Kidney glomerular epithelial cell (primary cell): Measurements from ENCODE around the gene PTK6.
"Not testable (repeated sequence)": the region's sequence is repeated elsewhere in the genome, so short reads cannot be mapped to it uniquely, and the experiment has no call there.

Experiments used
- DNase-seq: peaks from one replicate; lab custom pipeline; 2025; lab: John Stamatoyannopoulos, UW

PTK6 gene

DNA sequence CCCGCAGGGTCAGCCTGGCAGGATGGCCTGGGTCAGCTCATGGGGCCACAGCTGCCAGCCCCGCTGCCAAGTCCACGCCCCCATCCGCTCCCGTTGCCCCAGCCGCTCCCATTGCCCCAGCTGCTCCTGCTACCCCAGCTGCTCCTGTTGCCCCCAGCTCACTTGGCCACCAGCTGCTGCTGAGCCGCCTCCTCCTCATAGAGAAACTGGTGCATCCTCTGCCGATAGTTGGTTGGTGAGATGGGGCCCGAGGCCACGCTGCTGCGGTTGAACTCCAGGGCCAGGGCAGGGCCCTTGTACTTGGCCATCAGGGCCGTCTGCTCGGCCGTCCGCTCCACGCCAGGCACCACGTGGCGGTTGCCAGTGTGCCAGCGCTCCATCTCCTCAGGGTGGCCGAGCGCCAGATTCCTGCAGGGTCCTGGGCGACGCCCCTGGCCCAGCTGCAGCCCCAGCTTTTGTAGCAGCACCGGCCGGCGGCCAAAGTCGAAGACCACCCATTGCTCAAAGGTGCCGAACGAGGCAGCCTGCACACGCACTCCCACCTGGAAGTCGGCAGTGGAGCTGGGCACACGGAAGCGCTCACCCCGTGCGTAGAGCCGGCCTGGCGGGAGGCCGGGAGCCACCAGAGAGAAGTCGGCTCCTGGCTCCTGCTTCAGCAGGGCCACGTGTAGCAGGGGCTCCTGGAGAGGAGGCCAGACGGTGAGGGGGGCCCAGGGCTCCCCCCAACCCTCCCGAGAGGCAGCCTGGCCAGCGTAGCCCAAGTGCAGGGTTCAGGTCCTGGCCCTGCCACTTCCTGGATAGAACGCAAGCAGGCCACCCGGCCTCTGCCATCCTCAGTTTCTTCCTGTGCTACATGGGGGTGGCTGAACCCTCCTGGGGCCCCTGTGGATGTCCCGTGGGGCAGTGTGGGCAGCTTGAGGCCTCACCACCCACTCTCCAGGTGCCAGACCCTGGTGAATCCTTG, 32.1 kb upstream of the PTK6 start:
- DNase-seq: no peak

DNA sequence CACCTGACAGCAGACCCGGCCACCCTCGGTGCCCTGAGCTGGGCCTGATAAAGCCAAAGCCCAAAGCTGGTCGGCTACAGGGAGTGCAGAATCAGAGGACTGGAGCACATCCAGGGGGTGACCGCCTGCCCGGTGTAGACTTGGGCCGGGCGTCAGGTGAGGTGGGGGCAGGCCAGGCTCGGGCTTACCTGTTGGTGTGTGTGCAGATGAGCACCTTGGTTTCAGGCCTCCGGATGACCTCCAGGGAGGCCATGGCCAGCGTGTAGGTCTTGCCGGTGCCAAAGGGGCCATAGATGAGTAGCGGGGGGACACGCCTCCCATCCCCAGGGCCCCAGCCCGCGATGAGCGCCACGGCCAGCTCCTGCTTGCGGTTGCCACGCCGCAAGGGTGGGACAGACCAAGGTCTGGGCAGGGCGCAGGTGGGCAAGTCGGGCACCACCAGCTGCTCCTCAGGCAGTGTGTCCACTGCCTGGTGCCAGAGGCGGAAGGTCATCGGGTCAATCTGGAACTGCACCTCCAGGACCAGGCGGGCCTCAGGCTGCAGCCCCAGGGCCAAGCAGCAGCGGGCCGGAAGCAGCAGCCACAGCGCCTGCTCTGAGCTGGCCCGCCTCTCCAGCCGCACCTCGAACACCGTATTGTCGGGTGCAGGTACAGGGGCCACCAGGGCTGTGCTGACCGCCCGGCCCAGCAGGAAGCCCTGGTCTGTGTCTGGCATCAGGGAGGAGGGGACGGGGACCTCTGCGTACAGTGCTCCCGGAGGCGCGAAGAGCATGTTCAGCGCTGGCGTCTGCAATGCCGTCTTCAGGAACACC, 31.2 kb upstream of the PTK6 start:
- DNase-seq: no peak

DNA sequence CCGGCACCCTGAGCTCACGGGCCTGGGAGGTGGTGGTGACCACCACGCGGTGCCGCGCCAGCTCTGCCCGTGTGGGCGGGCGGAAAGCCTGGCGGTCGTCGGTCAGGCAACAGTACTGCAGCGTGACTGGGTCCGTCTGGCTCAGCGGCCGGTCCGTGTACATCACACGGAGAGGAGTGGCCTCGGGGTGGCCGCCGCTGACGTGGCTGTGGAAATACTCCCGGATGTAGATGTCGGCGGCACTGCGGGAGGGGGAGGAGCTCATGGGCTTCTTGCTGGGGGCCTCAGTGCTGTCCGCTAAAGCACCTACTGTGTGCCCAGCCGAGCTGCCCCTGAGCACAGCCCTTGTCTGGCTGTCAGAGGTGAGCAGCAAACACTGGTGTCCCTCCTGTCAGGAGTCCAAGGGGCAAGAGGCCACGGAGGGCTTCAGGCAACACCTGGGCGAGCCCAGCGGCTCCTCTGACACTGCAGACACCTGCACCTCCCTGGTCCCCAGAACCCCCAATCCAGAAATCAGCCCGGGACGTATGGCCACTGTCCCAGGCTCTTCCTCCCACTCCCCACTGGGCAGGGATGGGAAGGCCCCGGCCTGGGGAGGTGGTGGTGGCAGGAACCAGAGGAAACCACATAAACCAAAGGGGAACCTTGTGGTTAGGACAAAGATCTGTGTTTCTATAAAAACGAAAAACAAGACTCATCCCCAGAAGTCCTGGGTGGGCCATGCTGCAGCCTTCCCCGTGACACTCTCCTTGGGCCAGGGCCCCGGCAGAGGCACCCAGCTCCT, 30.4 kb upstream of the PTK6 start:
- DNase-seq: no peak

DNA sequence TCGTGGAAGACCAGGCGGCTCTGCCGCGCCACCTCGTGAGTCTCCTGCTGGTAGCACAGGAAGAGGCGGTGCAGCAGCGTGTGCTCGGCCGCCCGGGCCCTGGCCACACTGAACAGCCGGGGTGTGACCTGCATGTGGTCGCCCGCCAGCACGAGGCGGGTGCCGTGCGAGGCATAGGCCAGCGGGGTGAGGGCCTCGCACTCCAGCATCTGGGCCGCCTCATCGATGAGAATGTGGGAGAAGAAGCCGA, 29.9 kb upstream of the PTK6 start:
- no peak for DNase-seq

DNA sequence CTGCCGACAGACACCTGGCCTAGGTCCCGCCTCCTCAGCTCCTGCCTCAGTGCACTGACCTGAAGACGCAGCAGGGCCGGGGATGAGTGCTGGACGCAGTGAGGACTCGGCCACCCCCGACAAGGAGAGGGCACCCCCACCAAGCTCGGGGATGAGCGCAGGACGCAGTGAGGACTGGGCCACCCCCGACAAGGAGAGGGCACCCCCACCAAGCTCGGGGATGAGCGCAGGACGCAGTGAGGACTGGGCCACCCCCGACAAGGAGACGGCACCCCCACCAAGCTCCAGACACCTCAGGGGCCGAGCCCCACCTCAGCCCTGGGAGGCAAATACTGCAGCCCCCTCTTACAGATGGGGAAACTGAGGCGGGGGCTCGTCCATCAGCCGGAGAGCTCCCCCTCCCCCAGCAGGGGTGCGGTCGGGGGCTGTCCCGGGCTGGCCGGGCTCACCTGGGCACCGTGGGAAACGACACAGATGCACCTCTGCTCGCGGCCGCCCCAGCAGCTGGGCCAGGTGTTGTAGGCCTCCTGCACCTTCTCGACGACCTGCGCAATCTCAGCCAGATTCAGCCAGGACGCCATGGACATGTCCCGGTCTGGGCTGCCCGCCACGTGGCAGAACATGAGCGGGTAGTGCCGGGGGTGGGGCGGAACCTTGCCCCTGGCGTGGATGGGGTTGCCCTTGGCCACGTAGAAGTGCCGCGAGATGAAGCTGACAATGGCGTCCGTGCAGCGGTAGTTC, 29.4 kb upstream of the PTK6 start:
- DNase-seq: no peak

DNA sequence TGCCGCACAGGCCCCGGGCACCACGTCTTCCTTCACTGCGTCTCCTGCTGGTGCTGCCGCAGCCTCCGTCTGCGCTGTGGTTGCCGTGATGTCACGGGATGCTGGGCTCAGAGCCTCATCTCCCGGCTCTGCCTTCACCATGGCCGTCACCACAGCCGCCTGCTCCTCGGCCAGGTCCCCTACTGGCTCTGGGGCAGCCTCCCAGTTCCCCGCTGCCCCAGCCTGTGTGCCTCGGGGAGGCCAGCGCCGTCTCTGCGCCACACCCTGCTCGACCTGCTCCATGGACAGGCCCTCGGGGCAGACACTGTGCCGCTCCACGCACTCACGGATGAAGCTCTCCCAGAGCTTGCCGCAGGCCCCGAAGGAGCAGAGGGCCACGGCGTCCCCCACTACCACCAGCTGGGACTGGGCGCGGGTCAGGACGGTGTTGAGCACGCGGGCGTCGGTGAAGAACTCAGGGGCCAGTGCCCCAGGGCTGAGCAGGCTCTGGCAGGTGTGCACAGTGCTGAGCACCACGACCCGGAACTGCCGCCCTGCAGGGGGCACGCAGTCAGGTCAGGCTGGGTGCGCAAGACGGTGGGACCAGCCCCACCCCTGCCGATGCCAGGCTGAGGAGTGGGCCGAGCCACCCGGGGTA, 28.6 kb upstream of the PTK6 start:
- no peak for DNase-seq

DNA sequence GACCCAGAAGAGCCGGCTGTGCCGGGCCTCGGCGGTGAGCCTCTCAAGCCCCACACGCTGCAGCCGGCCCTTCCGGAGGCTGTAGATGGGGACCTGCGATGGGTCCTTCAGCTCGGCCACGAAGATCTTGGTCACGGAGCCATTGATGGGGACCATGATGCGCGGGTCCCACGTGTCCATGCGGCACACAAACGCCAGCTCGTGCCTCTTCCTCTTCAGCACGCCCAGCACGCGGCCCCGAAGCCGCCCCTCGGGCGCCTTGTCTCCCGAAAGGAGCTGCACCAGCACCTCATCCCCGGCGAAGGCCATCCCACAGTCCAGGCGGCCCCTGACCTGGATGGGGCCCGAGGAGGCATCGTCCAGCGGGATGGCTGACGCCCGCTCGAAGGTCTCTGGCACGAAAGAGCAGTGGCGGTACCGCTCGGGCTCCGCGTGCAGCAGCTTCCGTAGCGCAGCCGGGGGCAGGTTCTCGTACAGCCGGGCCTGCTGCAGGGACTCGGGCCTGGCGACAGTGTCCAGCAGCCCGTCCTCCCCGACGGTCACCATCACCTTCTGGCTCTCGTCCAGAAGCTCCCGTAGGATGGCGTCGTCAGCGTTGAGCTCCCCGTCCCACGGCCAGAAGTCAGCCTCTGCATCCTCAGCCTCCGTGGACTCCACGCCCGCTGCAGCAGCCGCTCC, 28.0 kb upstream of the PTK6 start:
- no peak for DNase-seq

DNA sequence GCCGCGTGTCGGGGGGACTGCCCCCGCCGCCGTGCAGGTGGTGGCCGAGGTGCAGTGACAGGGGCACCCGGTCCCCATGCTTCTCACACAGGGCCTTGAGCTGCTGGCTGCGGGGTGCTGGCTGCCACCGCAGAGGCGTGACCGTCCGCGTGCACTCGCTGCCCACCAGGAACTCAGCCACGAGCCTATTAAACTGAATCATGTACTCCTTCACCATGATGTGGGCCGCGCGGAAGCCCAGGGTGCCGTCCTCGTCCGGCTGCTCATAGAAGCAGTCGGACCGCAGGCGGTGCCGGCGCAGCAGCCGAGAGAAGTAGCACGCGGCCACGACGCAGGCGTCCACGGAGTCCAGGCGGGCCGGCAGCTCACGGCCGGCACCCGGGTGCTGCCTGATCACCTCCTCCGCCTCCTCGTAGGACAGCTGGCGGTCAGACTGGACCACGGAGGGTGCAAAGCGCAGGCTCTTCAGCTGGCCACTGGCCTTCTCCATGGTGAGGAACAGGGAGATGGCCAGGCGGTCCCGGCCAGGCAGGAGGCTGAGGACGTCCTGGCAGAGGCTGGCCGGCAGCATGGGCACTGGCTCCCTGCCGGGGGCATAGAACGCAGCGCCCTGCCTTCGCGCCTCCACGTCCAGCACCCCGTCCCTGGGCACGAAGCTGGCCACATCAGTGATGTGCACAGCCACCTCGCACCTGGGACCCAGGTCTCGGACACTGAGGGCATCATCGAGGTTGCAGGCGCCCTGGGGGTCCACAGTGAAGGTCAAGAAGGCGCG, 27.0 kb upstream of the PTK6 start:
- no peak for DNase-seq

DNA sequence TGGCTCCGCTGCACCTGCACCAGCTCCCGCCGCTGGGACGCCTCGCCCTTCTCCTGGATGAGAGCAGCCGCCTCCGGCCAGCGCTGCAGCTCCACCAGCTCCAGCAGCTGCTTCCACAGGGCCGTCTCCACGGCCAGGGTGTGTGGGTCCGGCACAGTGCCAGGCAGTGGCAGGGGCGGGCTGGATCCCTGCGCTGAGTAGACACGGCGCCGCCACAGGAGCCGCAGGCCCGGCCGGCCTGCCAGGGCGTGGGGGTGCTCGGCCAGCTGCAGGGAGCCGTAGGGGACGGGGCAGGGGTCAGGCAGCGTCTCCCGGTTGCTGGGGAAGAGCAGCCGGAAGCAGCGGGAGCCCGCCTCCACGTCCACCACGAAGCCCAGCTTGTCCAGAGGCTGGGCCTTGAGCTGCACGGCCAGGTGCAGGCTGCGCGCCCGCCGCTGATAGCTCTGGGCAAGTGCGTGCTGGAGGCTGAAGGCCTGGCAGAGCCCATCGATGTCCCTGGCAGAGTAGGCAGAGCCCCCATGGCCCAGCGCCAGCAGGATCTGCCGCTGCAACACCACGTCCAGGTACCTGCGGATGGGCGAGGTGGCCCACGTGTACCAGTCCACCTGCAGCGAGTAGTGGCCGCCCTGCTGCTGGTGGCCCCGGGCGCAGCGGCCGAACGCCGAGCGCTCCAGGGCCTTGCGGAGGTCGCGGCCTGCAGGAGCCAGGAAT, 26.2 kb upstream of the PTK6 start:
- no peak for DNase-seq

DNA sequence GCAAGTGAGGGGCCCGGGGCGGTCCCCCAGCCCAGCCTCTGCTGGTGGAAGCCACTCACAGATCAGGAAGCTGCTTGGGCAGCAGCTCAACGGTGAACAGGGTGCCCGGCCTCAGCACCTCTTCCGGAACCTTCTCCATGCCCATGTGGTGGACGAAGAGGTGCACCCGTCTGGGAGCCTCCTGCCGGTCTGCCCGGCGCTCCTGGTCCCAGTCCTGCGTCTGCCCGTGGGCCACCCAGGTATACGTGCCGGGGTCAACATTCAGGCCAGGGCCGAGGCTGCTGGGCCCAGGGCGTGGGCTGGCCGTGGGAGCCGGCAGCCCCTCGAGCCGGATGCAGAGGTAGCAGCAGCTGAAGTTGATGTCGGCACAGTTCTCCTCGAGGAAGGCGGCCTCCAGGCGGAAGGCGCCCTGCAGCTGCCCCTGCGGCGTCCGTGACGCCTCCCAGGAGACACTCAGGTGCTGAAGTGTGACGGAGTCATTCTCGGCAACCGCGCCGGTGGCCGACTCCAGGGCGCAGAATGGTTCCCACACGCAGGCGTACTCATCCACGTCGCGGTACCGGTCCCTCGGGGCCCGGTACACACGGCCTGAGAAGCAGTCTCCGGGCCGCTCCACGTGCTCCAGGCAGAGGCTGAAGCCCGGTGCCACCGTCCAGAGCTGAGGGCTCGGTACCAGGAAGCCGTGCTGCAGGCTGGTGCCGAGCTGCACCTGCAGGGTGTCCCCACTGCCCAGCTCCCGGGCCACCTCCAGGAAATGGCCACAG, 25.5 kb upstream of the PTK6 start:
- DNase-seq: no peak

DNA sequence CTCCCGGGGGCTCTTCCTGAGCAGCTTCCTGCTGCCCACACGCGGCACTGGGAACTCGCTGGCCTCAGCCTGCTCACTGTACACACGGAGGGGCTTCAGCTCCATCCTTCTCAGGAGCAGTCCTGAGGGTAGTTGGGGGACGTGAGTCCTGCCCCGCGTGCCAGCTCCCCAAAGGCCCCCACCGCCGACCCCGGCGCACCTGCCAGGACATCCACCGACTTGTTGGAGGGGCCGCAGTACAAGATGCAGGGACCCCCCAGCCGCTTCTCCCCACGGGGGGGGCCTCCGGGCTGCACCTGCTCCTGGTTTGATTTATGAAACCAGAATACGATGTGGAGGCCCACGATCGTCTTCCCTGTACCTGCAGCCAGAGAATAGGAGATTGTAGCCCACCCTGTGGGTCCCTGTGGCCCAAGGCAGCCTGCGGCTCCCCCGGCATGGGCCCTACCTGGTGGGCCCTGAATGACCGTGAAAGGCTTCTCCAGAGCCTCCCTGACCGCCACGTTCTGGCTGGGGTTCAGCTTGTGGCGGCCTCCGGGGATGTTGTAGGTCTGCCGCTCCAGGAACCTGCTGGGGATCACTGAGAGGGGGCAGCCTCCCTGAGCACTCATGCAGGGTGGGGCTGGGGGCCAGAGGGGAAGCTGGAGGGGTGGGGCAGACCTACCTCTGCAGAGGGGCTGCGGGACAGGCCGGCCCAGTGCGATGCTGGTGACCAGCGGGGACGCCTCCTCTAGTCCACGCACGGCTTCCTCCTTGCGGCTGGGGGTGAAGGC, 24.6 kb upstream of the PTK6 start:
- no peak for DNase-seq

DNA sequence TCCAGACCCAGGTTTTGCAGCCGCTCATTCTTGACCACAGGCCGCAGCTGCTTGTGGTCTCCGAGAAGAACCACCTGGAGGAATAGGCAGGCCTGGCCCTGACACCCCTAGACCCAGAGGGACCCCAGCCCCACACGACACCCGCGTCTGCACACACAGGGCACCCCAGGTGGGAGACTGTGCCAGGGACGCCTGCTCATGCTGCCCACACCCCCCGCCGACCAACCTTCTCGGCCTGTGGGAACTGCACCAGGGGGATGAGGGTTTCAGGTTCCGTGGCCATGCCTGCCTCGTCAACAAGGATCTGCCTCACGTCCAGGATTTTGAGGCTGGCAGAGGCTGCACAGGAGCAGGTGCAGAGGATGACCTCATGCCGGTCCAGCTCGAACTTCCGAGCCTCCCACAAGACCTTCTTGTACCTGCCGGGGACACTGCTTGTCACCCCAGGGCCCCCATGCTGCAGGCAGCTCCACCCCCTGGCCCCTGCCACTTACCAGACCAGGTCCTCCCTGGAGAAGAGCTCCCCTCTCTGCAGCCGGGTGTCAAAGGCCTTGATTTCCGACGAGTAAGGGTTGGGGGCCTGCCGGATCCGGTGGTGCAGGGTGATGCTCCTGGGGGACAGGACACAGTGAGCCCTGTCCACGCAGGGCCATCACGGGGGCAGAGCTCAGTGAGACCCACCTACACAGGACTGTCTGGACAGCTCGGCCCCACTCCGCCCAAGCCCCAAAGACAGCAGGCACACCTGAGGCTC, 23.9 kb upstream of the PTK6 start:
- no peak for DNase-seq

DNA sequence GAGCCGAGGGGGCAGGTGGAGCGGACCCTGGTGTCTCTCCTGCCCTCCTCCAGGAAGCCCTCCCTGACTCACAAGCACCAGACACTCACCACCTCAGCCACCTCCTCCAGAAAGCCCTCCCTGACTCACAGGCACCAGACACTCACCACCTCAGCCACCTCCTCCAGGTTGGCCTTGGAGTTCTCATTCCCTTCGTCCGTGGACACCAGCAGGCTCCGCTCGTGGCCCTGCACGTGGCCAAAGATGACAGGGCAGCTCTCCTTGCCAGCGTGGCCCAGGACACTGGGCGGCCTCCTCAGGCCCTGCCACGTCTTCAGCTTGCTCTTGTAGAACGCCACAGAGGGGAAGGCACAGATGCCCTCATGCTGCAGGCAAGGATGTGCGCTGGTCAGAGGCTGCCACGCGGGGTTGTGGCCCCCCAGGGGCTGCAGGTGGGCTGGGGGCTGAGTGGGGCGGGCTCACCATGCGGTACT, 23.2 kb upstream of the PTK6 start:
- DNase-seq: no peak

DNA sequence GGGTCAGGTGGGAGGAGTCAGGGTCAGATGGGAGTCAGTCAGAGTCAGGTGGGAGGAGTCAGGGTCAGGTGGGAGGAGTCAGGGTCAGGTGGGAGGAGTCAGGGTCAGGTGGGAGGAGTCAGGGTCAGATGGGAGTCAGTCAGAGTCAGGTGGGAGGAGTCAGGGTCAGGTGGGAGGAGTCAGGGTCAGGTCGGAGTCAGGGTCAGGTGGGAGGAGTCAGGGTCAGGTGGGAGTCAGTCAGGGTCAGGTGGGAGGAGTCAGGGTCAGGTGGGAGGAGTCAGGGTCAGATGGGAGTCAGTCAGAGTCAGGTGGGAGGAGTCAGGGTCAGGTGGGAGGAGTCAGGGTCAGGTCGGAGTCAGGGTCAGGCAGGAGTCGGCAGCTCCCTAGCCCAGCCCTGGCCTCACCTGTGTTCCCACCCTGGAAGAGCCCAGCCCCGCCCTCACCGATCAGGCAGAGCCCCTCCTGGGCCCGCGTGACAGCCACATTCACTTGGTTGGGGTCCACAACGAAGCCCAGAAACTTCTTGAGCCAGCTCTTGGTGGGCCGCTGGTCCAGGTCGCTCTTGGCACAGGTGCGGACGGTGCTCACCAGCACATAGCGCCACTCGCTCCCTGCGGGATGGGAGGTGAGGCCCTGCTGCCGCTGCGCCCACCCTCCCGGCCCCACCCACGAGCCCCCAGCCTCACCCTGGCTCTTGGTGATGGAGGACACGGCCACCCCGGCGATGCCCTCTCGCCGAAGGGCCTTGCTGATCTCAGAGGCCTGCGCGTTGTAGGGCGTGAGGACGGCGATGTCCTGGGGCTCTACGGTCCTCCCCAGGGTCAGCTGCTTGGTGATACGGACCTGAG, 22.5 kb upstream of the PTK6 start:
- DNase-seq: not testable (repeated sequence)

DNA sequence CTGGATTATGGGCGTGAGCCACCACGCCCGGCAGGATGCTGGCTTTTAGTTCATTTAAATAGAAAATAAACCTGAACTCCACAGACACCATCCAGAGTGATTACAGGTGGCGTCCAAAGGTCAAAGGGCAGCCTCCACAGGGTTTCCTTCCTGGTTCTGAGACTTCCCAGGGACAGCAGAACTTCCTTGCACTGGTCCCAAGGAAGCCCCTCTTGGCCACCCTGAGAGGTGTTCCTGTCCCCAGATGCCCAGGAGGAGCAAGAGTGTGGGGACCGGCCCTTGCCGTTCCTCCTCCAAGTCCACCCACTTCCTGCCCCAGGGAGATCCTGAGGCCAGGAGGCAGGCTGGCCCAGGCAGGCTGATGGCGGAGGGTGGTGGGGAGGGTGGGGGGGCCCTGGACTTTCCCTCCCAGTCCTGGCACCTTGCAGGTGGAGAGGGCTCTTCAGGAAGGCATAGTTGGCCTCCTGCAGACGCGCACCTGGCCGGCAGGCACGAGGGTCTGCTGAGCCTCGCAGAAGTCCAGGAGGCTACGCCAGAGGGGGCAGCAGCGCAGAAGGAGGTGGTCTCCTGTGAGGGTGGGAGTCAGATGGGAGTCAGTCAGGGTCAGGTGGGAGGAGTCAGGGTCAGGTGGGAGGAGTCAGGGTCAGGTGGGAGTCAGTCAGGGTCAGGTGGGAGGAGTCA, 21.8 kb upstream of the PTK6 start:
- DNase-seq: no peak
